Activated CD4-positive, alpha-beta T cell treated with anti-CD3 and anti-CD28 coated beads, Interleukin-2, amount 10 ng/mL, durations not matched to agents 24 days and 14 days (primary cell): ENCODE measurements around the gene ACP1. TPM values are rescaled to one million over a fixed set of nuclear protein-coding genes. Genes with fewer than 3 reads are reported as not detected.

Source experiments
- DNase-seq: peaks from one replicate; pipeline ENCODE4 v3.0.0; 2022
- H3K27ac Mint-ChIP-seq: one replicate; pipeline ENCODE4 v1.8.0; 2022; ENCODE audit warnings: mild to moderate bottlenecking, mixed read lengths
- H3K27me3 Mint-ChIP-seq: one replicate; pipeline ENCODE4 v1.8.0; 2022; ENCODE audit warnings: mixed read lengths
- H3K36me3 Mint-ChIP-seq: one replicate; pipeline ENCODE4 v1.8.0; 2022; ENCODE audit warnings: low read depth, mild to moderate bottlenecking, mixed read lengths
- H3K4me1 Mint-ChIP-seq: one replicate; pipeline ENCODE4 v1.8.0; 2021; ENCODE audit warnings: mixed read lengths
- H3K4me3 Mint-ChIP-seq: one replicate; pipeline ENCODE4 v1.8.0; 2022; ENCODE audit warnings: mild to moderate bottlenecking, moderate library complexity, mixed read lengths
- H3K9me3 Mint-ChIP-seq: one replicate; pipeline ENCODE4 v1.8.0; 2021; ENCODE audit warnings: mixed read lengths
- intact Hi-C: fragments of 100-400 bp; cut with micrococcal nuclease; formaldehyde crosslinking; loops from one replicate; pipeline ENCODE4 v1.15.1; 2023
- total RNA-seq: library from RNA; stranded (reverse); gene quantifications from 2 replicates; pipeline ENCODE4 v1.2.3, GENCODE V29; 2022

The ACP1 gene
- total RNA-seq, 1 donor from 2014 or later, result 124 TPM

- H3K9me3 Mint-ChIP-seq, result peaks cover 7% of the 10 kb centered on the region
Observed at GRCh38 chr2:262117-262516, 2.6 kb upstream of the ACP1 start.

GRCh38 chr2:263022-263738, 1.6 kb upstream of the ACP1 start:
- intact Hi-C loops, result no loop called here
- DNase-seq, result no peak
- Mint-ChIP-seq H3K27ac (peak overlapping the region; percentile 51), H3K9me3 (peaks cover 7% of the 10 kb centered on the region), H3K4me3 (peak overlapping the region; percentile 97), H3K36me3 (peaks cover 26% of the 10 kb centered on the region), H3K4me1 (peaks cover 30% of the 10 kb centered on the region), H3K27me3 (no peaks in the 10 kb centered on the region)

More at GRCh38 chr2:262117-262516, 2.6 kb upstream of the ACP1 start:
- no peaks in the 10 kb centered on the region for H3K27me3 Mint-ChIP-seq
- no peak for DNase-seq
- peaks cover 21% of the 10 kb centered on the region for H3K4me1 Mint-ChIP-seq
- H3K27ac Mint-ChIP-seq, result no peak overlapping the region
- peaks cover 25% of the 10 kb centered on the region for H3K36me3 Mint-ChIP-seq
- intact Hi-C loops, result no loop called here
- H3K4me3 Mint-ChIP-seq, result peak overlapping the region; percentile 42

GRCh38 chr2:263774-264492, 814 bp upstream of the ACP1 start, which contains the start of gene SH3YL1:
Gene SH3YL1 (minus strand): TSS chr2:264032. CDS start chr2:263984, 48 bp downstream.
- peaks cover 36% of the 10 kb centered on the region for H3K4me1 Mint-ChIP-seq
- H3K4me3 Mint-ChIP-seq, result peak within 1 kb of the TSS; percentile 97
- intact Hi-C loops, result loop anchor here (1.0 to 2.0 kb wide), 3 partner anchors 17 to 412 kb away; no protein-coding TSS in a partner anchor
- H3K27ac Mint-ChIP-seq, result peak within 1 kb of the TSS; percentile 97
- DNase-seq, result peak; percentile 86
- peaks cover 2% of the 10 kb centered on the region for H3K9me3 Mint-ChIP-seq
- no peaks in the 10 kb centered on the region for H3K27me3 Mint-ChIP-seq
- peaks cover 24% of the 10 kb centered on the region for H3K36me3 Mint-ChIP-seq

- no peaks in the 10 kb centered on the region for H3K9me3 Mint-ChIP-seq
- no peak overlapping the region for H3K27ac Mint-ChIP-seq
- H3K27me3 Mint-ChIP-seq, result no peaks in the 10 kb centered on the region
- H3K36me3 Mint-ChIP-seq, result peaks cover 30% of the 10 kb centered on the region
- peaks cover 46% of the 10 kb centered on the region for H3K4me1 Mint-ChIP-seq
- no peak for DNase-seq
- H3K4me3 Mint-ChIP-seq, result no peak overlapping the region
- intact Hi-C loops, result no loop called here
Observed at GRCh38 chr2:268323-268722, 3.6 kb downstream of the ACP1 start.

GRCh38 chr2:269356-270030, 4.7 kb downstream of the ACP1 start:
- H3K4me3 Mint-ChIP-seq, result no peak overlapping the region
- H3K4me1 Mint-ChIP-seq, result peaks cover 46% of the 10 kb centered on the region
- peaks cover 30% of the 10 kb centered on the region for H3K36me3 Mint-ChIP-seq
- no peaks in the 10 kb centered on the region for H3K27me3 Mint-ChIP-seq
- H3K9me3 Mint-ChIP-seq, result no peaks in the 10 kb centered on the region
- intact Hi-C loops, result no loop called here
- no peak overlapping the region for H3K27ac Mint-ChIP-seq
- no peak for DNase-seq

- no peaks in the 10 kb centered on the region for H3K9me3 Mint-ChIP-seq
- peaks cover 34% of the 10 kb centered on the region for H3K36me3 Mint-ChIP-seq
- H3K27me3 Mint-ChIP-seq, result no peaks in the 10 kb centered on the region
- H3K4me1 Mint-ChIP-seq, result peaks cover 40% of the 10 kb centered on the region
- no peak overlapping the region for H3K27ac Mint-ChIP-seq
- DNase-seq, result no peak
- H3K4me3 Mint-ChIP-seq, result no peak overlapping the region
- intact Hi-C loops, result no loop called here
Observed at GRCh38 chr2:270861-271260, 6.1 kb downstream of the ACP1 start.

GRCh38 chr2:271917-272316, 7.2 kb downstream of the ACP1 start:
- intact Hi-C loops, result no loop called here
- DNase-seq, result no peak
- Mint-ChIP-seq H3K4me1 (peaks cover 33% of the 10 kb centered on the region), H3K9me3 (no peaks in the 10 kb centered on the region), H3K4me3 (no peak overlapping the region), H3K27ac (no peak overlapping the region), H3K36me3 (peaks cover 42% of the 10 kb centered on the region), H3K27me3 (no peaks in the 10 kb centered on the region)

- peaks cover 50% of the 10 kb centered on the region for H3K36me3 Mint-ChIP-seq
- no peaks in the 10 kb centered on the region for H3K9me3 Mint-ChIP-seq
- intact Hi-C loops, result no loop called here
- H3K27me3 Mint-ChIP-seq, result no peaks in the 10 kb centered on the region
- H3K4me3 Mint-ChIP-seq, result no peak overlapping the region
- no peak for DNase-seq
- H3K4me1 Mint-ChIP-seq, result peaks cover 21% of the 10 kb centered on the region
- H3K27ac Mint-ChIP-seq, result no peak overlapping the region
Observed at GRCh38 chr2:273333-273732, 8.6 kb downstream of the ACP1 start.

GRCh38 chr2:274503-274902, 9.8 kb downstream of the ACP1 start:
- H3K9me3 Mint-ChIP-seq, result no peaks in the 10 kb centered on the region
- no peak for DNase-seq
- no peak overlapping the region for H3K27ac Mint-ChIP-seq
- peaks cover 56% of the 10 kb centered on the region for H3K36me3 Mint-ChIP-seq
- intact Hi-C loops, result no loop called here
- H3K27me3 Mint-ChIP-seq, result no peaks in the 10 kb centered on the region
- peaks cover 15% of the 10 kb centered on the region for H3K4me1 Mint-ChIP-seq
- no peak overlapping the region for H3K4me3 Mint-ChIP-seq

GRCh38 chr2:275466-275865, 10.7 kb downstream of the ACP1 start:
- H3K36me3 Mint-ChIP-seq, result peaks cover 57% of the 10 kb centered on the region
- DNase-seq, result no peak
- peaks cover 9% of the 10 kb centered on the region for H3K4me1 Mint-ChIP-seq
- H3K27ac Mint-ChIP-seq, result no peak overlapping the region
- H3K9me3 Mint-ChIP-seq, result no peaks in the 10 kb centered on the region
- H3K27me3 Mint-ChIP-seq, result no peaks in the 10 kb centered on the region
- no peak overlapping the region for H3K4me3 Mint-ChIP-seq
- intact Hi-C loops, result no loop called here

- Mint-ChIP-seq H3K27me3 (no peaks in the 10 kb centered on the region), H3K4me1 (no peaks in the 10 kb centered on the region), H3K9me3 (no peaks in the 10 kb centered on the region), H3K27ac (no peak overlapping the region), H3K4me3 (no peak overlapping the region), H3K36me3 (peaks cover 57% of the 10 kb centered on the region)
- intact Hi-C loops, result no loop called here
- no peak for DNase-seq
Observed at GRCh38 chr2:278312-278926, 13.7 kb downstream of the ACP1 start.

GRCh38 chr2:278927-279320, 14.2 kb downstream of the ACP1 start:
- Mint-ChIP-seq H3K4me1 (no peaks in the 10 kb centered on the region), H3K36me3 (peaks cover 59% of the 10 kb centered on the region), H3K27me3 (no peaks in the 10 kb centered on the region), H3K27ac (no peak overlapping the region), H3K4me3 (no peak overlapping the region), H3K9me3 (no peaks in the 10 kb centered on the region)
- intact Hi-C loops, result no loop called here
- DNase-seq, result no peak

GRCh38 chr2:279366-279765, 14.6 kb downstream of the ACP1 start:
- Mint-ChIP-seq H3K36me3 (peaks cover 59% of the 10 kb centered on the region), H3K27ac (no peak overlapping the region), H3K27me3 (no peaks in the 10 kb centered on the region), H3K9me3 (no peaks in the 10 kb centered on the region), H3K4me3 (no peak overlapping the region), H3K4me1 (no peaks in the 10 kb centered on the region)
- intact Hi-C loops, result no loop called here
- no peak for DNase-seq
